ENCODE data around the gene HTR2C. TPM values are rescaled to one million over a fixed set of nuclear protein-coding genes. Genes with fewer than 3 reads are reported as not detected.
A peak's percentile ranks its signal among the peaks of the same experiment; 100 is the strongest.

The HTR2C gene
- total and polyA plus RNA-seq, 8 donors: not detected

DNA sequence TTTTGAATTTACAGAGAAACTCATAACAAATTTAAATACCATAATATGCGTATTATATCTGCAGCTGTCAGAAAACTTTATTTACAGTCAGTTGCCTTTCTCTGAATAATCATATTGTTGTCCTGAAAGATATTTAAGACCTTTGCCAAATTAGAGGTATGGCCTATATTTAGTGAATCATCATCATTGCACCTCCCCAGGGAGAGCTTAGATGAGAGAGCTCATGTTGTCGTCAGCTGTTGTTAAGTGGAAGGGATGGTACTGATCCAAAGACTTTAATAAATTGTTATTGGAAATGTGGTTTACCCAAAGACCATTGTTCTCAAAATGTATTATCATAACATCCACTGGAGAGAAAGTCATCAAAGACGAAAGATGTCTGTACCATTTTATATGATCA is 128.6 kb downstream of the HTR2C start:
- TF ChIP-seq EP300 (IDR thresholded peaks at IDR 0.05) (no peak), POLR2A (IDR thresholded peaks at IDR 0.05) (no peak), POLR2AphosphoS5 (IDR thresholded peaks at IDR 0.05) (no peak)
- TF ChIP-seq, protein P1, sequence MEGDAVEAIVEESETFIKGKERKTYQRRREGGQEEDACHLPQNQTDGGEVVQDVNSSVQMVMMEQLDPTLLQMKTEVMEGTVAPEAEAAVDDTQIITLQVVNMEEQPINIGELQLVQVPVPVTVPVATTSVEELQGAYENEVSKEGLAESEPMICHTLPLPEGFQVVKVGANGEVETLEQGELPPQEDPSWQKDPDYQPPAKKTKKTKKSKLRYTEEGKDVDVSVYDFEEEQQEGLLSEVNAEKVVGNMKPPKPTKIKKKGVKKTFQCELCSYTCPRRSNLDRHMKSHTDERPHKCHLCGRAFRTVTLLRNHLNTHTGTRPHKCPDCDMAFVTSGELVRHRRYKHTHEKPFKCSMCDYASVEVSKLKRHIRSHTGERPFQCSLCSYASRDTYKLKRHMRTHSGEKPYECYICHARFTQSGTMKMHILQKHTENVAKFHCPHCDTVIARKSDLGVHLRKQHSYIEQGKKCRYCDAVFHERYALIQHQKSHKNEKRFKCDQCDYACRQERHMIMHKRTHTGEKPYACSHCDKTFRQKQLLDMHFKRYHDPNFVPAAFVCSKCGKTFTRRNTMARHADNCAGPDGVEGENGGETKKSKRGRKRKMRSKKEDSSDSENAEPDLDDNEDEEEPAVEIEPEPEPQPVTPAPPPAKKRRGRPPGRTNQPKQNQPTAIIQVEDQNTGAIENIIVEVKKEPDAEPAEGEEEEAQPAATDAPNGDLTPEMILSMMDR (IDR thresholded peaks at IDR 0.05): no peak
- Histone ChIP-seq H3K9me3 (no peaks in the 10 kb centered on the region), H3K27ac (no peak overlapping the region), H3K36me3 (no peaks in the 10 kb centered on the region), H3K4me1 (no peaks in the 10 kb centered on the region), H3K27me3 (no peaks in the 10 kb centered on the region), H3K4me3 (no peak overlapping the region)
- 77 to 89% (median 80%) methylated on average over 3 of the region's 3 CpGs for WGBS, 5 donors
- intact Hi-C loops (cut with DNase I; ENCODE audit: low total_unique reads): no loop called here
- no peak for DNase-seq

DNA sequence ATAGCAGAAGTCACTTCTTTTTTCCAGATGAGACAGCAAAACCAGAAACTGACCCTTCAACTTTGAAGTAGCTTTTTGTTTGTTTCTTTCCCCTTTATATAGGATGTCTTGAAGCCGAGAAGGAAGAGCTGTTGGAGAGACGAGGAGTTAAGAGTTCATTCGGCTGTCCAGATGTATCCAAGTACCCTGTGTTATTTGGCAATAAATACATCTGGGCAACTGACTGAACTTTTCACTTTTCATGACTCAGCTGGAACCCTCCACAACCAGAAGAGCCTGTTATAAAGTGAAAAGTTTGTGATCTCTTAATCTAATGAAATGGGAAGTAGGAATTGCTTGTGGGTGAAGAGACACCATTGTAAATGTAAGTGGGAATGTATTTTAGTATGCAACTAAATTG is 131.2 kb downstream of the HTR2C start:
- H3K9me3 ChIP-seq: no peaks in the 10 kb centered on the region
- no peaks in the 10 kb centered on the region for H3K4me1 ChIP-seq
- TF ChIP-seq POLR2A (IDR thresholded peaks at IDR 0.05) (no peak), EP300 (IDR thresholded peaks at IDR 0.05) (no peak), POLR2AphosphoS5 (IDR thresholded peaks at IDR 0.05) (no peak)
- TF ChIP-seq, protein P1 (IDR thresholded peaks at IDR 0.05): no peak
- H3K36me3 ChIP-seq: no peaks in the 10 kb centered on the region
- no peak overlapping the region for H3K27ac ChIP-seq
- WGBS, 5 donors: 51 to 75% (median 72%) methylated on average over 3 of the region's 3 CpGs
- H3K27me3 ChIP-seq: no peaks in the 10 kb centered on the region
- intact Hi-C loops (cut with DNase I; ENCODE audit: low total_unique reads): no loop called here
- no peak overlapping the region for H3K4me3 ChIP-seq
- no peak for DNase-seq

DNA sequence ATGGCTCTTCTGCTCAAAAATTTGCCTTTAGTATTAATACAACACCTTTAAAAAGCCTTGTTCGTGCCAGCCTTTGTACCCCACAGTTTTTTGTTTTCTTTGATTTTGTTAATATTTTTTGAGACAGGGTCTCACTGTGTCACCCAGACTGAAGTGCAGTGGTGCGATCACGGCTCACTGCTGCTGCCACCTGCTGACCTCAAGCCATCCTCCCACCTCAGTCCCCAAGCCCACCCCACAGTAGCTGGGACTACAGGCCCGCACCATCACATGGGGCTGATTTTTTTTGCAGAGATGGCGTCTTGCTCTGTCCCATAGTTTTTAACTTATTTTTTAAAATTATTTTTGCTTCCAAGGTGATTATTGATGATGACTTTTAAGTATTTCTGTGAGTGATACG is 134.0 kb downstream of the HTR2C start:
- peak in 1 of 2 donors; percentile 2 for DNase-seq
- WGBS, 5 donors: 33 to 49% (median 43%) methylated on average over 6 of the region's 6 CpGs

DNA sequence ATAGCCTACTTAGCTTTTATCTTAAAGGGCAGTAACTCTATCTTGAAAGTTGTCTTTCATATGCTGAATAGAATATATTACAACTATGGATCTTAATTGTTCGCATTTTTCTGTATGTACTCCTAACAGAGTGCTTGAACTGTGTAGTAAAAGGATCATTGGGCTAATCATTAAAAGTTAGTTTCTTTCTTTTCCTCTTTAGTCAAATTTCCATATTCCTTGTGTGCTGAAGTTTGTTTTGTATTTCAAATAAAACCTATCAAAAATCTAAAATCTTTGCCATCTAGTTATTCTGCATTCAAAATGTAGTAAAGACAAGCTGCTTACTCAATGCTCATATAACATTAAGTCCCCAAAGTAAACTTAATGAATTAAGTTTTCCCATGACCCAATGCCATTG is 182.7 kb downstream of the HTR2C start:
- TF ChIP-seq POLR2A (IDR thresholded peaks at IDR 0.05) (no peak), POLR2AphosphoS5 (IDR thresholded peaks at IDR 0.05) (no peak), EP300 (IDR thresholded peaks at IDR 0.05) (no peak)
- TF ChIP-seq, protein P1 (IDR thresholded peaks at IDR 0.05): no peak
- Histone ChIP-seq H3K4me1 (no peaks in the 10 kb centered on the region), H3K27me3 (no peaks in the 10 kb centered on the region), H3K9me3 (peaks cover 0 to 5% (median 0%) of the 10 kb centered on the region in 4 donors), H3K4me3 (no peak overlapping the region), H3K36me3 (no peaks in the 10 kb centered on the region), H3K27ac (no peak overlapping the region)
- 63 to 79% (median 70%) methylated on average over 1 of the region's 1 CpG for WGBS, 5 donors
- intact Hi-C loops (cut with DNase I; ENCODE audit: low total_unique reads): no loop called here
- no peak for DNase-seq

More for the DNA sequence above, 134.0 kb downstream of the HTR2C start:
- Histone ChIP-seq H3K4me3 (no peak overlapping the region), H3K27ac (no peak overlapping the region), H3K27me3 (no peaks in the 10 kb centered on the region), H3K36me3 (no peaks in the 10 kb centered on the region), H3K4me1 (no peaks in the 10 kb centered on the region), H3K9me3 (no peaks in the 10 kb centered on the region)
- intact Hi-C loops (cut with DNase I; ENCODE audit: low total_unique reads): no loop called here
- TF ChIP-seq POLR2AphosphoS5 (IDR thresholded peaks at IDR 0.05): no peak

DNA sequence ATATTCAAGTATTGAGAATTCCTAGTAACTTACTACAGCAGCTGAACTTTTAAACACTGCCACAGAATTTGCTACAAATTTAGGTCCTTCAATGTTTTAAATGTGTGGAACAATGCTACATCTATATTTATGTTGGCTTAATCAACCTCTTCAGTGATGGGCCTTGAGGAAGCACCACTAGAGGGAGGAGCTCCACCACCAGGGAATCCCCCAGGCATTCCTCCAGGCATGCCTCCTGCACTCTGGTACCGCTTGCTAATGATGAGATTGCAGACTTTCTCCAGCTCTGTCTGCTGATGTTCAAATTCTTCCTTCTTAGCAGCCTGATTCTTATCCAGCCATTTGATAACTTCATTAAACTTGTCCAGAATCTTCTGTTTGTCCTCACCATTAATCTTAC is 190.8 kb downstream of the HTR2C start:
- WGBS, 5 donors: 50 to 86% (median 63%) methylated on average over 1 of the region's 1 CpG
- intact Hi-C loops (cut with DNase I; ENCODE audit: low total_unique reads): no loop called here

More for the DNA sequence above, 190.8 kb downstream of the HTR2C start:
- Histone ChIP-seq H3K27me3 (no peaks in the 10 kb centered on the region), H3K4me1 (no peaks in the 10 kb centered on the region), H3K27ac (no peak overlapping the region), H3K9me3 (peaks cover 0 to 5% (median 0%) of the 10 kb centered on the region in 4 donors), H3K36me3 (no peaks in the 10 kb centered on the region), H3K4me3 (no peak overlapping the region)
- DNase-seq: no peak
- no peak for TF ChIP-seq POLR2A (IDR thresholded peaks at IDR 0.05)
- no peak for TF ChIP-seq EP300 (IDR thresholded peaks at IDR 0.05)
- no peak for TF ChIP-seq POLR2AphosphoS5 (IDR thresholded peaks at IDR 0.05)
- TF ChIP-seq, protein P1 (IDR thresholded peaks at IDR 0.05): no peak

Data from stomach (tissue), 9 donors.